ENCODE measurements around the gene EPB42.
A peak's percentile ranks its signal among the peaks of the same experiment; 100 is the strongest.
"Not testable (repeated sequence)": the region's sequence is repeated elsewhere in the genome, so short reads cannot be mapped to it uniquely, and the experiment has no call there.

EPB42 gene

DNA sequence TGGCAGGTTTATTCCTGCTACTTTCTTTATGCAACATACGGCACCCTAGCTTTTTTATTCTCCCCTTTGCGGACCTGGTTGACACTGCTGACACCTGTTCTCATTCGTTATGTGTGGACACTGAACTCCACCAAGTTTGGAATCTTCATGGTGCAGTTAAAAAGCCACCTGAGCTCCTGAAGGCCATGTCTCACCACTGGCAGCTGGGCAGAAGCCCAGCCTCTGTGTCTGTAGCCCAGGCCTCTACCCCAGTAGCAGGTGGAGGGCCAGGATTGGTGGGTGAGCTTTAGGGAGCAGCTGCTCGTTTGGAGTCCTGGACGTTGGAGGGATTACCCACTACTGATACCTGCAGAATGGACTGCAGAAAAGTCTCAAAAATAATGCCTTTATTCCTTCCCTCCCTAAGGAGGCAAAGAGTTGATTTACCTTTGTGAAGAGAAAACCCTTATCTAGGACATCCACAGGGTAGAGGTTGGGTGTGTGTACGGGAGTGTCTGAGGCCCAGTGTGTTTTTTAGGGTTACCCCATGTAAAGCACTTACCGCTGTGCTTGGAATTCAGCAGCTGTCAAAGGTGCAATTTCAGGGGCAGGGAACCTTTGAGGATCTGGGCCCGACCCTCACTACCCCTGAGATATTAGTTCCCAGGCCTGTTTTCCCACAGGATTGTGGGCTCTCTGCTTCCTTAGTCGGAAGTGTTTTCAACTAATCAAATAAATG, 36.3 kb downstream of the EPB42 start:
- no peak for DNase-seq

DNA sequence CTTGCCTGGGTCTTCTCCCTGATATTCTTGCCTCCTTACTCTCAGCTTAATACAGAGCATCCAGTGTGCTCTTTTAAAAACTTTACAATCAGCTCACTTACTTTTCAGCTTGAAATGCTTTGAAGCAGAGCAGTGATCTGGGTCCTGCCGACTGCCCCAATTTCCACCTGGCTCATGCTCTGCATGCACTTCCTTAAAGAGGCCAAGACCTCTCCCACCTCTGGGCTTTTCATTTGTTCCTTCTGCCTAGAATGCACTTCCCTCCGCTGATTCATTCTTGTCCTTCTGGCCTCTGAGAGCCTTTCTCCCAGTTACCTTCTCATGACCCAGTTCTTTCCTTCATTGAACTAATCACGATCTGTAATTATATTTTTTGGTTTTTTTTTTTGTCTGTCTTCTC, 37.5 kb downstream of the EPB42 start:
- no peak for DNase-seq

DNA sequence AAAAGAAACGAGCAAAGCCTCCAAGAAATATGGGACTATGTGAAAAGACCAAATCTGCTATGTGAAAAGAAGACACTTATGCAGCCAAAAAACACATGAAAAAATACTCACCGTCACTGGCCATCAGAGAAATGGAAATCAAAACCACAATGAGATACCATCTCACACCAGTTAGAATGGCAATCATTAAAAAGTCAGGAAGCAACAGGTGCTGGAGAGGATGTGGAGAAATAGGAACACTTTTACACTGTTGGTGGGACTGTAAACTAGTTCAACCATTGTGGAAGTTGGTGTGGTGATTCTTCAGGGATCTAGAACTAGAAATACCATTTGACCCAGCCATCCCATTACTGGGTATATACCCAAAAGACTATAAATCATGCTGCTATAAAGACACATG, 43.7 kb downstream of the EPB42 start:
- DNase-seq: not testable (repeated sequence)

DNA sequence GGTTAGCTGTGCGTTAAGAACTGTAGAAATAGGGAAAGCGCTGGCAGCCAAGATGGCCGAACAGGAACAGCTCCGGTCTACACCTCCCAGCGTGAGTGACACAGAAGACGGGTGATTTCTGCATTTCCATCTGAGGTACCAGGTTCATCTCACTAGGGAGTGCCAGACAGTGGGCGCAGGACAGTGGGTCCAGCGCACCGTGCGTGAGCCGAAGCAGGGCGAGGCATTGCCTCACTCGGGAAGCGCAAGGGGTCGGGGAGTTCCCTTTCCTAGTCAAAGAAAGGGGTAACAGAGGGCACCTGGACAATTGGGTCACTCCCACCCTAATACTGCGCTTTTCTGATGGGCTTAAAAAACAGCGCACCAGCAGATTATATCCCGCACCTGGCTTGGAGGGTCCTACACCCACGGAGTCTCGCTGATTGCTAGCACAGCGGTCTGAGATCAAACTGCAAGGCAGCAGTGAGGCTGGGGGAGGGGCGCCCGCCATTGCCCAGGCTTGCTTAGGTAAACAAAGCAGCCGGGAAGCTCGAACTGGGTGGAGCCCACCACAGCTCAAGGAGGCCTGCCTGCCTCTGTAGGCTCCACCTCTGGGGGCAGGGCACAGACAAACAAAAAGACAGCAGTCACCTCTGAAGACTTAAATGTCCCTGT, 45.0 kb downstream of the EPB42 start:
- DNase-seq: not testable (repeated sequence)

DNA sequence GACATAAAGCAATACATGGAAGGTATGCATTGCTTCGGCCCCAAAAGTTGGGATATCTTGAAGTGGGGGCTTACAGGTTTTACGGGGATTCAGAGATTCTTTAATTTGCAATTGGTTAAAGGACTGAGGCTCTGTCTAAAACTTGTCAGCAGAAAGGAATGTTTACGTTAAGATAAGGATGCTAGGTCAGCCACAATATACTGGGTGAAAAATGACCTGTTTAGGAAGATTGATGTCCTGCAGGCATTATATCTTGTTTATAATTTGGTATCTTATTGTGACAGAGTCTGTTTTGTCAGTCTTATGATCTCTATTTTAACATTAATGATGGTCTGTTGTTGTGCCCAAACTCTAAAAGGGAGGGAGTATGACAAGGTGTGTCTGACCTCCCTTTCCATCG, 50.9 kb downstream of the EPB42 start:
- DNase-seq: no peak

DNA sequence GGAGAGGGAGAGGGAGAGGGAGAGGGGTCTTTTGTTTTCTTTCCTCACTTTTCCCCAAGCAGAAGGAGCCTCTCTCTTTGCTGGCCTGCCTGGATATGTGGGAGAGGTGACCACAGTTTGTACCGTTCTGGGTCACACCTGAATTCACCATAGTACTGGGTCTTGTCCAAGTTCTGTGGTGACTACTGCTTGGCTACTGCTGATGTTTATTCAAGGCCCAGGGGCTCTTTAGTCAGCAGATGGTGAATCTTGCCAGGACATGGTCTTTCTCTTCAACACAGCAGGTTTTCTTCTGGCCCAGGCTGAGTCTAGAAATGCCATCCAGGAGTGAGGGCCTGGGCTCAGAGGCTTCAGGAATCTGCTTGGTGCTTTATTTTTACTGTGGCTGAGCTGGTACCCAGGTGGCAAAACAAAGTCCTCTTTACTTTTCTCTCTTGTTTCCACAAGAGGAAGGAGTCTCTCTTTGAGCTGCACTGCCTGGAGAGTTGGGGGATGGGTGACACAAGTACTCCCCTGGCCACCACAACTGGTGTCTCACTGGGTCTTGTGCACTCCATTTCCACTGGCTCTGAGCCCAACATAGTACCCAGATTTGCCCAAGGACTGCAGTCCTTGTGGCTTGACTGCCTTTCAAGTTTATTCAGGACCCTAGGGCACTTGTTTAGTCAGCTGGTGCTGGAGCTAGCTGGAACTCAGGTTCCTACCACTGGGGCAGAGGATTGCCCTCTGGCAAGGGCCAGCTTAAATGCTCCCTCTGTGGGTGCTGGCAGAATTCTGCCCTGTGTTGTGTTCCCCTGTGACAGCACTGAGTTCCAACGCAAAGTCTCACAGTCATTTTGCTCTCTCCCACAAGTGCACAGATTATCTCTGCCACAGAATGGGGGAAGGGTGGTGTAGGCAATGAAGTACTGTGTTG, 52.4 kb downstream of the EPB42 start:
- no peak for DNase-seq

DNA sequence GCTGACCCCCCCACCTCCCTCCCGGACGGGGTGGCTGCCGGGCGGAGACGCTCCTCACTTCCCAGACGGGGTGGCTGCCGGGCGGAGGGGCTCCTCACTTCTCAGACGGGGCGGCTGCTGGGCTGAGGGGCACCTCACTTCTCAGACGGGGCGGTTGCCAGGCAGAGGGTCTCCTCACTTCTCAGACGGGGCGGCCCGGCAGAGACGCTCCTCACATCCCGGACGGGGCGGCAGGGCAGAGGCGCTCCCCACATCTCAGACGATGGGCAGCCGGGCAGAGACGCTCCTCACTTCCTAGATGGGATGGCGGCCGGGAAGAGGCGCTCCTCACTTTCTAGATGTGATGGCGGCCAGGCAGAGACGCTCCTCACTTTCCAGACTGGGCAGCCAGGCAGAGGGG, 53.6 kb downstream of the EPB42 start:
- not testable (repeated sequence) for DNase-seq

DNA sequence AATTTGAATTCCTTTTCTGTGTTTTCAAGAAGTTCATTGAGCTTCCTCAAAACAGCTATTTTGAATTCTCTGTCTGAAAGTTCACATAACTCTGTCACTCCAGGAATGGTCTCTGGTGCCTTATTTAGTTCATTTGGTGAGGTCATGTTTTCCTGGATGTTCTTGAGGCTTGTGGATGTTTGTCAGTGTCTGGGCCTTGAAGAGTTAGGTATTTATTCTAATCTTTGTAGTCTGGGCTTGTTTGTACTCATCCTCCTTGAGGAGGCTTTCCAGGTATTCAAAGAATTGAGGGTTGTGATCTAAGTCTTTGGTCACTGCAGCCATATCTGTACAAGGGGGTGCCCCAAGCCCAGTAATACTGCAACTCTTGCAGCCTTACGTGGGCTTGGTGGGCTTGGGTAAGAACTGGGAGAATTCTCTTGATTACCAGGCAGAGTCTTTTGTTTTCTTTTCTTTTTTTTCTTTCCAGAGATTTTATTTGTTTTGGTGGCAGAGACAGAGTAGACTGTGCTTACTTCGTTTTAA, 55.0 kb downstream of the EPB42 start:
- no peak for DNase-seq

DNA sequence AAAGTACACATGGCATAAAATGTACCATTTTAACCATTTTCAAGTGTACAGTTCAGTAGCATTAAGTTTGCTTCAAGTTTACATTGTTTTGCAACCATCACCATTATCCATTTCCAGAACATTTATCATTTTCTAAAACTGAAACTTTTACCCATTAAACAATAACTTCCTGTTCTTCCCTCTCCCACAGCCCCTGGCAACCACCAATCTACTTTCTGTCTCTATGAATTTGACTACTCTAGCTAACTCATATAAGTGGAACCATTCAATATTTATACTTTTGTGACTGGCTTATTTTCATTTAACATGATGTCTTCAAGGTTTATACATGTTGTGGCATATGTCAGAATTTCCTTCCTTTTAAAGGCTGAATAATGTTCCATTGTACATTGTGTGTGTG, 67.5 kb downstream of the EPB42 start:
- no peak for DNase-seq

DNA sequence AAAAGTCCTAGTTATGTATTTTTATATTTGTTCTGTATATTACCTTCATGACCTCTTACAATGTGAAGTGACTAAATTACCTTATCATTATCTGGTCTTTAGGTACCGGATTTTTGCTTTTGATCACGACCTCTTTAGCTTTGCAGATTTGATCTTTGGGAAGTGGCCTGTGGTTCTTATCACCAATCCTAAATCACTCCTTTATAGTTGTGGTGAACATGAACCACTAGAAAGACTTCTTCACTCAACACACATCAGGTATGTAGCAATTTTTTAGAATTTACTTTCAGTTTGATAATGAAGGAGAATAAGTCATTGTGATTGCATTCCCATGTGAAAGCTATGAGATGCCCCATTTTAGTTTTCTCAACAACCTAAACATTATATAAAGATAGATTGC, 69.1 kb downstream of the EPB42 start:
- peak; percentile 48 for DNase-seq

DNA sequence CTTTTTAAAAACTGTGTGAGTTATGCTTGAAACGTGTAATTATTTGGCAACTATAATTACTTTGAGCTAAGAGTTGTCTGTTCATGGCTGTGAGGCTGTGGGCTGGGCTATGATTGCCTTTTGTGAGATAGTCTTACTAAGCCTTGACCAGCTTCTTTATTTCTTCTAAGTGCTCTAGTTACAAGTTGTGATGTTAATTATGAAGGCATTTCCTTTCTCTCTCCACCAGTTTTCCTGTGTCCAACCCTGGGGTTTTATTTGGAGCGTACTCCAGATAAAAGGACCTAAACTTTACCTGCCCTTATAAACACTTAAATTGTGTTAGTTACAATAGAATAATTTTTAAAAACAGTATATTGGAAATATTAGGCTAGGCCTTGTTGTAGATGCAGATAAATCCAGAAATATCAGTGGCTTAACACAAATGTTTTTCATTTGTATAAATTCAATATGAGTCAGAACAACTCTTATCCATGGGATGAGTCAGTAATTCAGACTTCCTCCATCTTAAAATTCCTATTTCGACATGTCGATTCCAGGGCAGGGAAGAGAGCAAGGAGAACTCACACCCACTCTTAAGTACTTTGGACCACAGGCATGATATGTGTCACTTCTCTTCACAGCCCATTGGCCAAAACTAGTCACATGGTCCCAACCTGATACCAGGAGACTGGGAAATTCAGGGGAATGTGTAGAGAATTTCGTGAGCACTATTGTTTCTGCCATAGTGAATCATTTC, 70.5 kb downstream of the EPB42 start:
- DNase-seq: no peak

All from OCI-M1 (cell line).